Neural progenitor cell (in vitro differentiated cells): ENCODE results near the gene PRDM16. TPM values are rescaled to one million over a fixed set of nuclear protein-coding genes. Genes with fewer than 3 reads are reported as not detected.
A peak's percentile ranks its signal among the peaks of the same experiment; 100 is the strongest.

ENCODE experiments used
- DNase-seq: peaks from one replicate; pipeline ENCODE4 v3.0.0-alpha.2; 2016; ENCODE audit warnings: low spot score
- H2AFZ ChIP-seq: fragments of 200-600 bp; sonication (generic); replicated peaks from 2 replicates; pipeline ENCODE4 v1.6.1; 2016; ENCODE audit warnings: antibody characterized with exemption
- H3F3A ChIP-seq: fragments of 200-600 bp; sonication (generic); 2 replicates; pipeline ENCODE4 v1.6.1; 2016; ENCODE audit warnings: antibody characterized with exemption, low read depth
- H3K27ac ChIP-seq: fragments of 200-600 bp; sonication (generic); 2 replicates; pipeline ENCODE4 v1.5.1; 2016; ENCODE audit warnings: mild to moderate bottlenecking
- H3K27me3 ChIP-seq: fragments of 200-600 bp; sonication (generic); 2 replicates; pipeline ENCODE4 v1.6.1; 2016; ENCODE audit warnings: mild to moderate bottlenecking, moderate library complexity
- H3K36me3 ChIP-seq: fragments of 200-600 bp; sonication (generic); 2 replicates; pipeline ENCODE4 v1.5.1; 2016
- H3K4me1 ChIP-seq: fragments of 200-600 bp; sonication (generic); 2 replicates; pipeline ENCODE4 v1.6.1; 2016; ENCODE audit warnings: mixed run types
- H3K4me2 ChIP-seq: fragments of 200-600 bp; sonication (generic); 2 replicates; pipeline ENCODE4 v1.6.1; 2016
- H3K4me3 ChIP-seq: fragments of 200-600 bp; sonication (generic); 2 replicates; pipeline ENCODE4 v1.5.1; 2016
- H3K79me2 ChIP-seq: fragments of 200-600 bp; sonication (generic); 2 replicates; pipeline ENCODE4 v1.6.1; 2016; ENCODE audit warnings: low read depth
- H3K9ac ChIP-seq: fragments of 200-600 bp; sonication (generic); 2 replicates; pipeline ENCODE4 v1.6.1; 2016
- H3K9me3 ChIP-seq: fragments of 200-600 bp; sonication (generic); 2 replicates; pipeline ENCODE4 v1.5.1; 2016; ENCODE audit warnings: low read depth
- H4K20me1 ChIP-seq: fragments of 200-600 bp; sonication (generic); 2 replicates; pipeline ENCODE4 v1.6.1; 2016; ENCODE audit warnings: low read depth
- H3K27ac Mint-ChIP-seq: 3 replicates; pipeline ENCODE4 v1.8.0; 2021; ENCODE audit warnings: mixed read lengths
- H3K27me3 Mint-ChIP-seq: 2 replicates; pipeline ENCODE4 v1.8.0; 2022; ENCODE audit warnings: low read depth, mild to moderate bottlenecking, inconsistent platforms, moderate library complexity, mixed read lengths; ENCODE audit not compliant: insufficient read depth
- H3K36me3 Mint-ChIP-seq: 3 replicates; pipeline ENCODE4 v1.8.0; 2021; ENCODE audit warnings: mixed read lengths
- H3K4me1 Mint-ChIP-seq: 3 replicates; pipeline ENCODE4 v1.8.0; 2021; ENCODE audit warnings: mixed read lengths
- H3K4me3 Mint-ChIP-seq: 3 replicates; pipeline ENCODE4 v1.8.0; 2021; ENCODE audit warnings: mild to moderate bottlenecking, moderate library complexity, mixed read lengths
- H3K9me3 Mint-ChIP-seq: 3 replicates; pipeline ENCODE4 v1.8.0; 2020; ENCODE audit warnings: mixed read lengths
- EZH2 ChIP-seq: fragments of 200-600 bp; sonication (generic); IDR thresholded peaks from 2 replicates; pipeline ENCODE4 v1.6.1; 2017; ENCODE audit warnings: antibody characterized with exemption, mild to moderate bottlenecking, moderate library complexity
- EZH2phosphoT487 ChIP-seq: fragments of 200-600 bp; sonication (generic); IDR thresholded peaks from 2 replicates; pipeline ENCODE4 v1.6.1; 2017; ENCODE audit warnings: antibody characterized with exemption
- total RNA-seq: library from RNA; depleted of rRNA; stranded (reverse); fragments of >200 nt; gene quantifications from 2 replicates; pipeline ENCODE4 v1.2.3, GENCODE V29; 2015; ENCODE audit warnings: low replicate concordance
- TF ChIP-seq, protein P1 (sequence below): fragments of 200-600 bp; sonication (generic); IDR thresholded peaks from 2 replicates; pipeline ENCODE4 v1.5.1; 2017; ENCODE audit warnings: antibody characterized with exemption, mild to moderate bottlenecking

The PRDM16 gene
- total RNA-seq, 1 donor from 2014 or later: 1.9 TPM

DNA sequence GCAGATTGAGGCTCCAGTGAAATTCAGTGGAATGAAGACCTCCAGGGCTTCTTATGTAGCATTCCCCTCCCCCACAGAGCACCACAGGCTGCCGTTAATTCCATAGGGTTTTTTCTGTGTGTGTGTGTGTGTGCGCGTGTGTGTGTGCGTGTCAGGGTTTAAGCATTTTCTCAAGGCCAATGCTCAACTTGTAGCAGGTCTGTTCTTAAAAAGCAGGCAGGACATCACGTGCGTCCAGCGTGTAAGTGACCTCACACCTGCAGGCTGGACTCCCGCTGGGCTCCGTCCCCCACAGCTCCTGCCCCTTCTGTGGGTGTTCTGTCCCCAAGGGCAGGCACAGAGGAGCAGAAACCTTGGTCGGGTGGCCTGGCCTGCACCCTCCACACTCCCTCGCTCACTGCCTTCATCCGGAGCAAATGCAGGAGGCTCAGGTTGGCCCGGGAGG, 5.3 kb downstream of the PRDM16 start:
- H3K36me3 ChIP-seq: no peaks in the 10 kb centered on the region
- peaks cover 69% of the 10 kb centered on the region for H3K27me3 ChIP-seq
- peaks cover 40% of the 10 kb centered on the region for H4K20me1 ChIP-seq
- no peak overlapping the region for H3K9ac ChIP-seq
- H3K4me2 ChIP-seq: peak overlapping the region; percentile 84
- TF ChIP-seq, protein P1, sequence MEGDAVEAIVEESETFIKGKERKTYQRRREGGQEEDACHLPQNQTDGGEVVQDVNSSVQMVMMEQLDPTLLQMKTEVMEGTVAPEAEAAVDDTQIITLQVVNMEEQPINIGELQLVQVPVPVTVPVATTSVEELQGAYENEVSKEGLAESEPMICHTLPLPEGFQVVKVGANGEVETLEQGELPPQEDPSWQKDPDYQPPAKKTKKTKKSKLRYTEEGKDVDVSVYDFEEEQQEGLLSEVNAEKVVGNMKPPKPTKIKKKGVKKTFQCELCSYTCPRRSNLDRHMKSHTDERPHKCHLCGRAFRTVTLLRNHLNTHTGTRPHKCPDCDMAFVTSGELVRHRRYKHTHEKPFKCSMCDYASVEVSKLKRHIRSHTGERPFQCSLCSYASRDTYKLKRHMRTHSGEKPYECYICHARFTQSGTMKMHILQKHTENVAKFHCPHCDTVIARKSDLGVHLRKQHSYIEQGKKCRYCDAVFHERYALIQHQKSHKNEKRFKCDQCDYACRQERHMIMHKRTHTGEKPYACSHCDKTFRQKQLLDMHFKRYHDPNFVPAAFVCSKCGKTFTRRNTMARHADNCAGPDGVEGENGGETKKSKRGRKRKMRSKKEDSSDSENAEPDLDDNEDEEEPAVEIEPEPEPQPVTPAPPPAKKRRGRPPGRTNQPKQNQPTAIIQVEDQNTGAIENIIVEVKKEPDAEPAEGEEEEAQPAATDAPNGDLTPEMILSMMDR: no peak
- TF ChIP-seq EZH2 (no peak), EZH2phosphoT487 (no peak)
- H3K9me3 ChIP-seq: no peaks in the 10 kb centered on the region
- Mint-ChIP-seq H3K27ac (no peak overlapping the region), H3K9me3 (no peaks in the 10 kb centered on the region), H3K4me3 (peak overlapping the region; percentile 71), H3K36me3 (no peaks in the 10 kb centered on the region), H3K4me1 (peaks cover 42% of the 10 kb centered on the region), H3K27me3 (peaks cover 32% of the 10 kb centered on the region)
- H3K27ac ChIP-seq: no peak overlapping the region
- peak overlapping the region; percentile 39 for H3K4me3 ChIP-seq
- DNase-seq: peak; percentile 67
- no peaks in the 10 kb centered on the region for H3K79me2 ChIP-seq
- H2AFZ ChIP-seq: no peak overlapping the region
- peaks cover 6% of the 10 kb centered on the region for H3F3A ChIP-seq
- H3K4me1 ChIP-seq: peaks cover 50% of the 10 kb centered on the region

DNA sequence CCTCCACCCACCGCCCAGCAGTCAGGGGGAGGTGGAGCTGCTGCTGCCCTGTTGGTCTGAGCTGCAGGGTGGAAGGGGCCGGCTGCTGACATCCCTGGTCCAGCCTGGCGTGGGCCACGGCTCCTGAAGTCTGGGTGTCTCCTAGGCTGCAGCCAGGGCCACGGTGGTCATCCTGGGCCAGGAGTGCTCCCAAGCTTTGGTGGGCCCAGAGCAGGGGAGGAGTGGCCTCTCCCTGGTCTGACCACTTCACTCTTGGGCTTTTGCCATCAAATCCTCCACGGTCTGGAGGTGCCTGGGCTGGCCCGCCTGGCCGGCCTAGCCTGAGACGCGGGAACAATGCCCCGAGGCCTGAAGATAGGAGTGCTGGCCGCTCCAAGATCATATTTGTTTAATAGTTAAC, 5.8 kb downstream of the PRDM16 start:
- H3K9ac ChIP-seq: no peak overlapping the region
- H4K20me1 ChIP-seq: peaks cover 40% of the 10 kb centered on the region
- H2AFZ ChIP-seq: no peak overlapping the region
- no peak for DNase-seq
- no peak overlapping the region for H3K4me2 ChIP-seq
- H3K9me3 ChIP-seq: no peaks in the 10 kb centered on the region
- peaks cover 6% of the 10 kb centered on the region for H3F3A ChIP-seq
- peaks cover 64% of the 10 kb centered on the region for H3K27me3 ChIP-seq
- peak overlapping the region; percentile 38 for H3K4me3 Mint-ChIP-seq
- no peaks in the 10 kb centered on the region for H3K9me3 Mint-ChIP-seq
- no peaks in the 10 kb centered on the region for H3K79me2 ChIP-seq
- no peaks in the 10 kb centered on the region for H3K36me3 Mint-ChIP-seq
- H3K4me1 Mint-ChIP-seq: peaks cover 45% of the 10 kb centered on the region
- H3K27ac Mint-ChIP-seq: no peak overlapping the region
- TF ChIP-seq EZH2: no peak
- no peak for TF ChIP-seq EZH2phosphoT487
- TF ChIP-seq, protein P1: no peak
- H3K27ac ChIP-seq: no peak overlapping the region
- H3K27me3 Mint-ChIP-seq: peaks cover 30% of the 10 kb centered on the region
- no peak overlapping the region for H3K4me3 ChIP-seq
- H3K4me1 ChIP-seq: peaks cover 54% of the 10 kb centered on the region
- no peaks in the 10 kb centered on the region for H3K36me3 ChIP-seq

DNA sequence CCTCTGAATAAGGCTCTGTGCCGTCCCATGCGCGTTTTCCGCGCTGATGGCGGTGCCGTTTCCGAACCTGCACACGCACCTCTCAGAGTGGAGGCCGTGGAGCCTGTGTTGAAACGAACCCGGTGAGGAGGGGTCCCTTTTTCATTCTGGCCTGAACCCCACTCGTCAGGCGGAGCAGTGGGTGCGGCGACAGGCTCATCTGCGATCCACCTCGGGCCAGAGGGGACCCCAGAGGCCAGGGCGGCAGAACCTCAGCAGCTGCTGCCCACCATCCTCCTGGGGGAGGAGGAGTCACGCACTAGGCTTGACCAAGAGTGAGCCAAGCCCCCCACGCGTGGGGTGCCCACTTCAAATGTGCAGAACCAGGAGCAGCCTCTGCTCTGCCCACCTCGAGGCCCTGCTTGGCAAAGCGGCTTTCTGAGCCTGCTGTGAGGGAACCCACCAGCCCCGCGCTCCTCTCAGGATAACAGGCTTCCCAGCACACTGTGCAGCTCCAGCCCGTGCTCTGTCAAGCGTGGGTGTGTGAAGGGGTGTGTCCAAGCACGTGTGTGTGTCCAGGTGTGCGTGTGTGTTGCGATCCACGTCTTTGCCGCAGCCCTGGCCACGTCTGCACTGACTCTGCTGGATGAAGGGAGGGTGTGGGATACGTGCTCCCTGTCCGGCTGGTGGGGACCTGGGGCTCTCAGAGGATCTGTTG, 6.8 kb downstream of the PRDM16 start:
- H3K27me3 ChIP-seq: peaks cover 55% of the 10 kb centered on the region
- DNase-seq: no peak
- no peak overlapping the region for H2AFZ ChIP-seq
- TF ChIP-seq, protein P1: no peak
- TF ChIP-seq EZH2phosphoT487 (no peak), EZH2 (no peak)
- Mint-ChIP-seq H3K9me3 (no peaks in the 10 kb centered on the region), H3K4me3 (peak overlapping the region; percentile 59), H3K27ac (peak overlapping the region; percentile 62), H3K27me3 (peaks cover 30% of the 10 kb centered on the region), H3K4me1 (peaks cover 52% of the 10 kb centered on the region), H3K36me3 (no peaks in the 10 kb centered on the region)
- peaks cover 3% of the 10 kb centered on the region for H3F3A ChIP-seq
- no peak overlapping the region for H3K27ac ChIP-seq
- peaks cover 38% of the 10 kb centered on the region for H4K20me1 ChIP-seq
- H3K9ac ChIP-seq: no peak overlapping the region
- H3K36me3 ChIP-seq: no peaks in the 10 kb centered on the region
- H3K4me1 ChIP-seq: peaks cover 52% of the 10 kb centered on the region
- H3K4me2 ChIP-seq: no peak overlapping the region
- H3K79me2 ChIP-seq: no peaks in the 10 kb centered on the region
- no peaks in the 10 kb centered on the region for H3K9me3 ChIP-seq
- H3K4me3 ChIP-seq: no peak overlapping the region
